HCT116 (cell line): ENCODE results near the gene OSCAR. TPM values are rescaled to one million over a fixed set of nuclear protein-coding genes. Genes with fewer than 3 reads are reported as not detected.

ENCODE experiments used
- ATAC-seq: fragments of 200-7000 bp; cut with Tn5 transposase; 2 replicates; pipeline ENCODE4 v1.9.1; 2020; ENCODE audit warnings: mild to moderate bottlenecking, moderate library complexity
- BruUV-seq: library from RNA; stranded (reverse); fragments of 400-500 nt; replicated peaks from 2 replicates; lab custom pipeline; 2021; lab: Mats Ljungman, UMichigan
- CTCF ChIA-PET: fragments of 300-600 bp; sonication (Branson Sonifier 250); formaldehyde crosslinking; loops from one replicate; lab custom pipeline; 2021; ENCODE audit warnings: antibody characterized with exemption; lab: Charles Lee
- POLR2A ChIA-PET: fragments of 300-600, 350-600 bp; sonication (Branson Sonifier 250); formaldehyde crosslinking; loops from one replicate; lab custom pipeline; 2021; ENCODE audit warnings: antibody characterized with exemption; lab: Charles Lee
- RAD21 ChIA-PET, 2 experiments: fragments of 300-600 bp; sonication (Branson Sonifier 250); formaldehyde crosslinking; loops; one replicate each; lab custom pipeline; 2023; ENCODE audit warnings: low total read pairs in 2 of 2; ENCODE audit not compliant: uncharacterized antibody in 2 of 2, unreplicated experiment in 2 of 2, low non-redundant PET in 1 of 2; lab: Charles Lee
- DNase-seq: peaks from one replicate; pipeline ENCODE4 v3.0.0-alpha.2; 2010; ENCODE audit warnings: low read depth, low spot score
- H2AFZ ChIP-seq: fragments of 200-600 bp; shearing (Covaris generic), sonication (generic); 2 replicates; pipeline ENCODE4 v1.6.1; 2017; ENCODE audit warnings: low read depth, mixed run types, mixed read lengths, antibody characterized with exemption, low read length; ENCODE audit not compliant: poor library complexity, severe bottlenecking
- H3K27ac ChIP-seq: 2 replicates; pipeline ENCODE4 v1.5.1; 2012; ENCODE audit warnings: low read depth, low read length
- H3K27me3 ChIP-seq: fragments of 200-600 bp; sonication (generic); 2 replicates; pipeline ENCODE4 v1.6.1; 2016; ENCODE audit warnings: mixed run types, low read length, mixed read lengths; ENCODE audit not compliant: insufficient read depth
- H3K36me3 ChIP-seq, 2 experiments: fragments of 200-500 bp in 1 of 2; fragments of 200-600 bp in 1 of 2; sonication (Bioruptor generic) in 1 of 2; sonication (generic) in 1 of 2; 2 replicates each; pipeline versions ENCODE4 v1.5.1 to v1.6.1; 2014 to 2016; ENCODE audit warnings: low read length in 2 of 2, inconsistent platforms in 1 of 2, mixed read lengths in 1 of 2, mixed run types in 1 of 2; ENCODE audit not compliant: insufficient read depth in 2 of 2, control insufficient read depth in 1 of 2
- H3K4me1 ChIP-seq, 2 experiments: fragments of 200-600 bp in 1 of 2; sonication (generic) in 1 of 2; 2 replicates each; pipeline versions ENCODE4 v1.5.1 to v1.6.1; 2012 to 2017; ENCODE audit warnings: low read length in 2 of 2, inconsistent platforms in 1 of 2, mild to moderate bottlenecking in 1 of 2, mixed read lengths in 1 of 2, mixed run types in 1 of 2, moderate library complexity in 1 of 2; ENCODE audit not compliant: insufficient read depth in 2 of 2, control insufficient read depth in 1 of 2
- H3K4me2 ChIP-seq: fragments of 200-600 bp; sonication (generic); 2 replicates; pipeline ENCODE4 v1.6.1; 2017; ENCODE audit warnings: mixed run types, low read length, mixed read lengths
- H3K4me3 ChIP-seq, 2 experiments: fragments of 200-600 bp in 1 of 2; sonication (generic) in 1 of 2; replicated peaks in 1 of 2; 2 replicates each; pipeline ENCODE4 v1.5.1; 2011 to 2016; ENCODE audit warnings: low read length in 2 of 2, control low read depth in 1 of 2, low read depth in 1 of 2, mild to moderate bottlenecking in 1 of 2, mixed read lengths in 1 of 2, mixed run types in 1 of 2
- H3K79me2 ChIP-seq: fragments of 200-600 bp; sonication (generic); 2 replicates; pipeline ENCODE4 v1.6.1; 2017; ENCODE audit warnings: mild to moderate bottlenecking, mixed run types, low read length, moderate library complexity, mixed read lengths; ENCODE audit not compliant: insufficient read depth
- H3K9ac ChIP-seq: fragments of 200-600 bp; sonication (generic); 2 replicates; pipeline ENCODE4 v1.6.1; 2016; ENCODE audit warnings: low read length, mixed read lengths
- H3K9me2 ChIP-seq: fragments of 200-600 bp; sonication (generic), shearing (Covaris generic); 2 replicates; pipeline ENCODE4 v1.6.1; 2017; ENCODE audit warnings: mixed run types, mild to moderate bottlenecking, moderate library complexity; ENCODE audit not compliant: insufficient read depth
- H3K9me3 ChIP-seq, 2 experiments: fragments of 200-500 bp in 1 of 2; fragments of 200-600 bp in 1 of 2; sonication (Bioruptor generic) in 1 of 2; sonication (generic) in 1 of 2; 2 replicates each; pipeline ENCODE4 v1.6.1; 2014 to 2017; ENCODE audit warnings: low read length in 2 of 2, mixed read lengths in 2 of 2, inconsistent platforms in 1 of 2, low read depth in 1 of 2, mild to moderate bottlenecking in 1 of 2, mixed run types in 1 of 2, moderate library complexity in 1 of 2; ENCODE audit not compliant: control insufficient read depth in 1 of 2, insufficient read depth in 1 of 2
- H4K20me1 ChIP-seq: fragments of 200-600 bp; sonication (generic), shearing (Covaris generic); 2 replicates; pipeline ENCODE4 v1.6.1; 2017; ENCODE audit warnings: mixed run types, mild to moderate bottlenecking, moderate library complexity; ENCODE audit not compliant: insufficient read depth
- ATF3 ChIP-seq: IDR thresholded peaks from 2 replicates; pipeline ENCODE4 v1.6.1; 2012
- ELF1 ChIP-seq: IDR thresholded peaks from 2 replicates; pipeline ENCODE4 v1.6.1; 2012; ENCODE audit warnings: low read depth, borderline replicate concordance
- EZH2 ChIP-seq: fragments of 200-600 bp; sonication (generic); IDR thresholded peaks from 2 replicates; pipeline ENCODE4 v1.6.1; 2017; ENCODE audit warnings: antibody characterized with exemption, mixed run types
- FOSL1 ChIP-seq: IDR thresholded peaks from 2 replicates; pipeline ENCODE4 v1.6.1; 2012; ENCODE audit warnings: low read depth
- JUND ChIP-seq: IDR thresholded peaks from 2 replicates; pipeline ENCODE4 v1.6.1; 2012
- POLR2A ChIP-seq: IDR thresholded peaks from 2 replicates; pipeline ENCODE4 v1.7.0; 2011; ENCODE audit warnings: borderline replicate concordance; ENCODE audit not compliant: insufficient read depth, insufficient read length; ENCODE audit errors: extremely low read depth
- RAD21 ChIP-seq: IDR thresholded peaks from 2 replicates; pipeline ENCODE4 v1.6.1; 2012; ENCODE audit warnings: low read depth, mild to moderate bottlenecking
- SP1 ChIP-seq: IDR thresholded peaks from 2 replicates; pipeline ENCODE4 v1.6.1; 2012; ENCODE audit warnings: low read depth
- YY1 ChIP-seq: IDR thresholded peaks from 2 replicates; pipeline ENCODE4 v1.6.1; 2011; ENCODE audit warnings: low read length, low read depth, moderate library complexity, mild to moderate bottlenecking; ENCODE audit not compliant: insufficient replicate concordance; ENCODE audit errors: extremely low read depth
- ZBTB33 ChIP-seq: IDR thresholded peaks from 2 replicates; pipeline ENCODE4 v1.6.1; 2011; ENCODE audit warnings: mild to moderate bottlenecking, low read length, moderate library complexity; ENCODE audit not compliant: insufficient replicate concordance; ENCODE audit errors: extremely low read depth
- ZFX ChIP-seq: fragments of 450-650 bp; IDR thresholded peaks from 2 replicates; pipeline ENCODE4 v1.6.1; 2017
- intact Hi-C: fragments of 100-400 bp; cut with micrococcal nuclease; formaldehyde crosslinking; loops from 2 replicates; pipeline ENCODE4 v1.10.0; 2022
- total RNA-seq: library from RNA; stranded (reverse); gene quantifications from one replicate; pipeline ENCODE4 v1.2.1, GENCODE V29; 2021; ENCODE audit not compliant: unreplicated experiment

Gene OSCAR
- total RNA-seq, 1 experiment from 2014 or later = 0.59 TPM

GRCh38 chr19:54081032-54081431, 19.6 kb downstream of the OSCAR start, which contains the start of gene TARM1:
TARM1 (minus strand) TSS chr19:54081365; CDS start chr19:54081340, 25 bp downstream.
- no peaks in the 10 kb centered on the region for H3K36me3 ChIP-seq
- intact Hi-C loops = no loop called here
- no peaks in the 10 kb centered on the region for H3K27me3 ChIP-seq
- no peaks in the 10 kb centered on the region for H3K4me1 ChIP-seq
- no peaks in the 10 kb centered on the region for H3K79me2 ChIP-seq
- H3K9me2 ChIP-seq = no peaks in the 10 kb centered on the region
- no peak within 1 kb of the TSS for H2AFZ ChIP-seq
- DNase-seq = no peak
- no peak within 1 kb of the TSS for H3K27ac ChIP-seq
- POLR2A ChIA-PET = interaction anchor here (0.9 kb wide), 1 partner anchor 56 kb away, joined by 3 read pairs; the partner anchor contains the start of gene CNOT3
- TF ChIP-seq EZH2 (no peak), ZBTB33 (no peak), POLR2A (no peak), YY1 (no peak), RAD21 (no peak), ZFX (no peak), ELF1 (no peak), JUND (no peak), FOSL1 (no peak), ATF3 (no peak), SP1 (no peak)
- peak; percentile 27; the same call in 1 of the 2 replicates for ATAC-seq
- H3K4me3 ChIP-seq = no peak within 1 kb of the TSS
- H3K9ac ChIP-seq = no peak within 1 kb of the TSS
- peaks cover 0 to 7% of the 10 kb centered on the region in 2 experiments; a peak in 1 of 4 replicates for H3K9me3 ChIP-seq
- no peak within 1 kb of the TSS for H3K4me2 ChIP-seq
- RAD21 ChIA-PET = no interaction called here
- no peaks in the 10 kb centered on the region for H4K20me1 ChIP-seq
- CTCF ChIA-PET = no interaction called here
- no TSS peak for BruUV-seq
